Measurements from ENCODE around the gene FARP1.

FARP1 gene

DNA sequence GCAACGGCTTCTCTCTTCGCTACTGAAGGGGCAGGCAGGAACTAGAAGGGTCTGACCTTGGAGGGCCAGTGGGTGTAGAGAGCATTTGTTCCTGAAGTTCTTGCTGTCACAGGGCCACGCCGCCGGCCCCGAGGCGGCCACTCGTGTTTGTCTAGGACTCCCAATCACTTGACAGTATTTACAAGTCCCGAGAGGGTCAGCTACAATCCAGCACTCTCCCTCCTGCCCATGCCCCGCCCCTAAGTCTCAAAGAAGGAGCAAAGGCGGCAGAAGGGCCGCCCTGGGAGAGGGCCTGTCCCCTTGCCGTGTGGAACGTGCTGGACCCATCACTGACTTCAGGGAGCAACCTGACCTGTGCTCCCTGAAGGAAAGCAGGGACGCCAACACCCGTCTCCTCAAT lies 315.5 kb downstream of the FARP1 start:
- Mint-ChIP-seq H3K27ac (no peak overlapping the region), H3K4me1 (peaks cover 5% of the 10 kb centered on the region), H3K4me3 (no peak overlapping the region), H3K9me3 (no peaks in the 10 kb centered on the region), H3K27me3 (no peaks in the 10 kb centered on the region), H3K36me3 (peaks cover 64% of the 10 kb centered on the region)
- CTCF ChIA-PET = interaction anchor here (0.7 kb wide), 1 partner anchor 13 kb away, joined by 3 read pairs; no protein-coding TSS in a partner anchor
- no peak for DNase-seq

DNA sequence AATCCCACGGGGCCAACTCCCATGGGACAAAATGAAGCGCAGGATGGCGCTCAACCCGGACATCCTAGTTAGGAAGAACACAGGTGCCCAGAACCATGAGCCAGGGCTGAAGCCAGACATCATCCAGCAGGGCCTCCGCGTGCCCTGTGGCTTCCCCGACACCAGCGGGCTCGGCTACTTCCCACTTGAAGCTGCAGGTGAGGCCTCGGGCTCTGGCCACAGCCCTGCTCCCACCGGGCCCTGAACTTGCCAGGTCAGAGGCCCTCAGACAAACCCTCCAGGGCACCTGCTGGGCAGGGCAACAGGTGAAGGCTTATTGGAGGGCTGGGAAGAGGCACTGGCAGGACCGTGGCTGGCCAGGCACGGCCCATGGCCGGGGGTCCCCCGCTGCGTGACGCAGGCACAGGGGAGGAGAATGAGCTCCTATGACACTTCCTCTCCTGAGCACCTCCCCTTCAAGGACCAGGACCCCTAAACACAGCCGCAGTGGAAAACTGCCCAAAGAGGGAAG lies 316.3 kb downstream of the FARP1 start:
- DNase-seq = no peak
- peaks cover 63% of the 10 kb centered on the region for H3K36me3 Mint-ChIP-seq
- no peaks in the 10 kb centered on the region for H3K27me3 Mint-ChIP-seq
- H3K4me1 Mint-ChIP-seq = peaks cover 5% of the 10 kb centered on the region
- H3K27ac Mint-ChIP-seq = peak overlapping the region; percentile 28
- no peak overlapping the region for H3K4me3 Mint-ChIP-seq
- CTCF ChIA-PET = no interaction called here
- no peaks in the 10 kb centered on the region for H3K9me3 Mint-ChIP-seq

- peak overlapping the region; percentile 33 for H3K27ac Mint-ChIP-seq
- CTCF ChIA-PET = no interaction called here
- DNase-seq = no peak
- H3K4me1 Mint-ChIP-seq = peaks cover 5% of the 10 kb centered on the region
- H3K27me3 Mint-ChIP-seq = no peaks in the 10 kb centered on the region
- no peaks in the 10 kb centered on the region for H3K9me3 Mint-ChIP-seq
- H3K4me3 Mint-ChIP-seq = no peak overlapping the region
- peaks cover 57% of the 10 kb centered on the region for H3K36me3 Mint-ChIP-seq
Measured at GRCh38 chr13:98459721-98460370, 317.0 kb downstream of the FARP1 start.

DNA sequence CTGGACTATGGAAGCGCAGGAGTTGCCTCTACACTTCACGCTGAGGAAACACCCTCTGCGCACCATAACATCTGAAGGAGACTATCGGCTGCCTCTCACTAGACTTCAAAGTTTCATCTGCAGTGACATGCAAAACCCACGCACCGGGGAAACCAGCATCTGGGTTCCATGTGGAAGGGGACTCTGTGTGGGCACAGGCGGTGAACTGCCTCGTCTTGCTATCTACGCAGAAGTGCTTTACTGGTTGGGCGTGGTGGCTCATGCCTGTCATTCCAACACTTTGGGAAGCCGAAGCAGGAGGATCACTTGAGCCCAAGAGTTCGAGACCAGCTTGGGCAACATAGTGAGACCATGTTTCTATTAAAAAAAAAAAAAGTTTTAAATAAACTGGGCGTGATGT lies 317.6 kb downstream of the FARP1 start:
- DNase-seq = no peak
- Mint-ChIP-seq H3K4me1 (peaks cover 7% of the 10 kb centered on the region), H3K4me3 (no peak overlapping the region), H3K9me3 (no peaks in the 10 kb centered on the region), H3K27ac (peak overlapping the region; percentile 33), H3K36me3 (peaks cover 55% of the 10 kb centered on the region), H3K27me3 (no peaks in the 10 kb centered on the region)
- CTCF ChIA-PET = no interaction called here

- H3K4me3 Mint-ChIP-seq = no peak overlapping the region
- no peaks in the 10 kb centered on the region for H3K9me3 Mint-ChIP-seq
- H3K27me3 Mint-ChIP-seq = no peaks in the 10 kb centered on the region
- H3K36me3 Mint-ChIP-seq = peaks cover 56% of the 10 kb centered on the region
- H3K27ac Mint-ChIP-seq = no peak overlapping the region
- H3K4me1 Mint-ChIP-seq = peaks cover 10% of the 10 kb centered on the region
- no peak for DNase-seq
- CTCF ChIA-PET = no interaction called here
Measured at GRCh38 chr13:98461486-98462240, 318.8 kb downstream of the FARP1 start.

DNA sequence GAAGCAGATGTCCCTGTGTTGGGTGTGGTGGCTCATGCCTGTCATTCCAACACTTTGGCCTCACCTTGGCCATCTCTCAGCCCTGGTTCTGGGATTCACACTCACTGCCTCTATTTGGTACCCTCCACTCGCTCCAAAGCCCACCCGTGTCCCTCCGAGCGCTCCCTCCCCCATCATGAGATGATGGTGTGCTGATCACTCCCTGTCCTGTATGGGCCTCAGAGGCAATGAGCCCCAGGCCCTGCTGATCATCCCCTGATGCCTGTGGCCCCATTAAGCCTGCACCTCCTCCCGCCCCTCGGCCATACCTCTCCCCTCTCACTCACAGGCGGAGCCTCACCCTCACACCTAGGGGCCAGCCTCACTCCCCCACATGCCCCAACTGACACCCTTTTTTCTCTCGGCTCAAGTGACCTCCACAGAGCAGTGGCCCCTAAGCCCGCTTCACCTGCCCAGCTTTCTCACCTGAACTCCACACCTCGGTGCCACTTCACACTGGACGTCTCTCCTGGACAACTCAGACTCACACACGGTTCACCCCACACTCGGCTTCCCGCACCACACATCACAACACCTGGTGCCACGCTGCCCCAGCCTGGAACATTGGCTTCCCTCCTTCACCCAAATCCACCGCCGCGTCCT lies 319.5 kb downstream of the FARP1 start:
- Mint-ChIP-seq H3K27ac (peak overlapping the region; percentile 77), H3K27me3 (no peaks in the 10 kb centered on the region), H3K36me3 (peaks cover 59% of the 10 kb centered on the region), H3K9me3 (no peaks in the 10 kb centered on the region), H3K4me3 (no peak overlapping the region), H3K4me1 (peaks cover 13% of the 10 kb centered on the region)
- no peak for DNase-seq
- CTCF ChIA-PET = no interaction called here

DNA sequence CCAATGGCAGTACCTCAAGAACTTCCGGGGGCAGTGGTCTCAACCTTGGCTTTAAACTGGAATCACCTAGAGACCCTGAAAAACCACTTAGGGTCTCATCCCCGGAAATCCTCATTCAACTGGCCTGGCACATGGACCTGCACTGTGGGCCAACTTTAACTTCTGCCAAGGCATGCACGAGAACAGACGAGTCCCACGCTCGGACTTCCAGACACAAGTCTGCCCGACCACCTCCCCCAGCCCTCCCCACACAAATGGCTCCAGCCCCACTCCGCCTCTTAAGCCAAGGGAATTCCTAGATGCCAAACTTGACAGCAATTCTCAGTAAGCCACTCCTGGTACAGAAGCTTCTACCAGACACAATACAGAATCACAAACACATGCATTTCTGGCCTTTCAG lies 320.1 kb downstream of the FARP1 start:
- Mint-ChIP-seq H3K4me3 (no peak overlapping the region), H3K4me1 (peaks cover 15% of the 10 kb centered on the region), H3K27ac (peak overlapping the region; percentile 12), H3K27me3 (no peaks in the 10 kb centered on the region), H3K9me3 (no peaks in the 10 kb centered on the region), H3K36me3 (peaks cover 59% of the 10 kb centered on the region)
- CTCF ChIA-PET = no interaction called here
- no peak for DNase-seq

- H3K27ac Mint-ChIP-seq = peak overlapping the region; percentile 49
- H3K36me3 Mint-ChIP-seq = peaks cover 57% of the 10 kb centered on the region
- DNase-seq = peak; percentile 50
- no peaks in the 10 kb centered on the region for H3K27me3 Mint-ChIP-seq
- H3K4me1 Mint-ChIP-seq = peaks cover 20% of the 10 kb centered on the region
- no peaks in the 10 kb centered on the region for H3K9me3 Mint-ChIP-seq
- no peak overlapping the region for H3K4me3 Mint-ChIP-seq
- CTCF ChIA-PET = interaction anchor here (0.6 to 3.5 kb wide), 11 partner anchors 11 to 186 kb away, joined by 3 to 12 read pairs (median 6); no protein-coding TSS in a partner anchor
Measured at GRCh38 chr13:98466634-98467236, 323.8 kb downstream of the FARP1 start.

DNA sequence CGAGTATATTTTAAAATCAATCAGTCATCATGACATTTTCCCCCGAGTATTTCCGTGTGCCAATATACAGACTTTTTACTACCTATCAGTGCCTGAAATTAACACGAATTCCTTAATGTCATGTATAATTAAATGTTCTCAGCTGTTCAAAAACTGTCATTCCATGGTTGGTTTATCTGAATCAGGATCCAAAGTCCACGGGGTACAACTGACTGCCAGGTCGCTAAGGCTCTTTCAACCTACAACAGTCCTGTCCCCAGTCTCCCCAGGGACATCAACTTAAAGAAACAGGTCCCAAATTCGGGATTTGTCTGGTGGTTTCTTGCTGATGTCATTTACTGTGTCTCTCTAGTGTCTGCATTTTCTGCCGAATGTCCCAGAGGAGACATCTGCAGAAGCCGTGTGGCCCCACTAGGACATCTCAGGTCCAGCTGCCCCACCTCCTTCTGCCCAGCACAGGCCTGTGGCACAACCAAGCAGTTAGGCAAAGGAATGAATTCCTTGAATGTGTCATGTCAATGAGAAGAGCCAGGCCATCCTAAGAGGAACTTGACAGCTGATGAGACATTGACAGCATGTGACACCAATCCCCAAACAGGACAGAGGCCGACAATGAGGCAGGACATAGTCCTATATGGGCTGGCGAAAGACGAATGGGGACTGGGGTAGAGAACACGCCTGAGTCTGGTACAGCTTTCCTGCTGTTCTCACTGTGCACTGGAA lies 324.5 kb downstream of the FARP1 start:
- DNase-seq = no peak
- peaks cover 59% of the 10 kb centered on the region for H3K36me3 Mint-ChIP-seq
- CTCF ChIA-PET = interaction anchor here (0.6 to 3.5 kb wide), 8 partner anchors 12 to 185 kb away, joined by 3 to 12 read pairs (median 6); no protein-coding TSS in a partner anchor
- H3K27ac Mint-ChIP-seq = peak overlapping the region; percentile 58
- no peak overlapping the region for H3K4me3 Mint-ChIP-seq
- H3K4me1 Mint-ChIP-seq = peaks cover 24% of the 10 kb centered on the region
- H3K9me3 Mint-ChIP-seq = no peaks in the 10 kb centered on the region
- H3K27me3 Mint-ChIP-seq = no peaks in the 10 kb centered on the region

DNA sequence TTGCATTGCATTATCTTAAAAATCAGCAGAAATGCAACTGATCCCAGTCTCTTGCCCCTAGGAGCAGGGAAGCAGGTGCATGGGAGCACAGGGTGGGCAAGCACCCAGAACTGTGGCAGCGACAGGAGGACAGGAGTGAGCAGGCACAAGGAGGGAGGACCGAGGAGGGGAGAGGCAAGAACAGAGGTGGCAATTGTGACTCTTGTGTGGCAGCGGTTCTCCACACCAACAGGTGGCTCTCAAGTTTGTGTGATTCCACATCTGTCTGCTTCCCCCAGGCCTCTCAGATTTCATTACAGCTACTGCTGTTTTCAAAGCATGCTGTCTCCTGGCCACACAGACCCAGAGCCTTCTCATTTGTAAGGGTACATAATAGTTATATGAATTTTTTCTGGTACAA lies 325.5 kb downstream of the FARP1 start:
- DNase-seq = no peak
- Mint-ChIP-seq H3K36me3 (peaks cover 59% of the 10 kb centered on the region), H3K27me3 (no peaks in the 10 kb centered on the region), H3K27ac (peak overlapping the region; percentile 79), H3K4me1 (peaks cover 28% of the 10 kb centered on the region), H3K4me3 (no peak overlapping the region), H3K9me3 (peaks cover 6% of the 10 kb centered on the region)
- CTCF ChIA-PET = interaction anchor here (0.9 to 3.5 kb wide), 6 partner anchors 18 to 193 kb away, joined by 3 to 12 read pairs (median 6); no protein-coding TSS in a partner anchor

GRCh38 chr13:98468929-98469328 lies 326.0 kb downstream of the FARP1 start:
- no peak for DNase-seq
- Mint-ChIP-seq H3K4me3 (no peak overlapping the region), H3K36me3 (peaks cover 60% of the 10 kb centered on the region), H3K27ac (no peak overlapping the region), H3K4me1 (peaks cover 29% of the 10 kb centered on the region), H3K9me3 (peaks cover 6% of the 10 kb centered on the region), H3K27me3 (no peaks in the 10 kb centered on the region)
- CTCF ChIA-PET = interaction anchor here (1.4 to 3.5 kb wide), 3 partner anchors 35 to 192 kb away, joined by 3 to 12 read pairs (median 6); no protein-coding TSS in a partner anchor

DNA sequence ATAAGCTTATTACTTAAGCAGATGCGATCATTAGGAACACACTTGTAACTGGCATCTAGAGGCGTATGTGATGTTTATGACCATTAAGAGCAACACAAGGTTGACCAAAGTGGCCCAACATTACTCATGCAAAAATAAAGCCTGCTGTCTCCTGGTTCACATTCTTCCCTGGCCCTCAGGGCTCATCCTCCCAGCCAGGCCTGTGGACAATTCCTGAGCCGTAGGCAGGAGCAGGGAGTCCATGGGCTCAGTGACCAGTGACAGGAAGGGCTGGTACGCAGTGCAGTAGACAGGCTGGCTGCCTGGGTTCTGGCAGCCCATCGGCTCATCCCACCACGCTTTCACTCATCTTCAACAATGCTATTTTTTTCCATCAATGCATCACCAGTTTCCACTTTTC lies 328.0 kb downstream of the FARP1 start:
- CTCF ChIA-PET = interaction anchor here (1.5 kb wide), 1 partner anchor 25 kb away, joined by 3 read pairs; no protein-coding TSS in a partner anchor
- H3K36me3 Mint-ChIP-seq = peaks cover 65% of the 10 kb centered on the region
- no peak for DNase-seq

DNA sequence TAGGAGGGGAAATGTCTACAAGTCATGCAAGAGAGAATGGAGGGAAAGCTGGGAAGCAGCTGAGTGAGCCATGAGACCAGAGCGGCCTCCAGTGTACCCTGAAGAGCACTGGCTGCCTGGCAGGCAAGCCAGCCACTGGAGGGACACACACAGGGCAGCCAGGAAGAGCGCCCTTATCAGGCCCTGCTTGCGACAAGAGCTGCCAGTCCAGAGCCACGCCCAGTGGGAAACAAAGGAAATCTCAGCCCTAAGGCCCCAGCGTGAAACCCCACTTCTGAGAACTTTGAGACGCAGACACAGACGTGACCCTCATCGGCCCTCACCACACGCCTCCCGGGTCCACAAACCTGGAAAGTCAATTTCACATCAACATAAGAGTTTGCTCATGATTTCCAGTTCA lies 329.0 kb downstream of the FARP1 start:
- Mint-ChIP-seq H3K27ac (peak overlapping the region; percentile 79), H3K27me3 (no peaks in the 10 kb centered on the region), H3K9me3 (peaks cover 6% of the 10 kb centered on the region), H3K4me3 (no peak overlapping the region), H3K4me1 (peaks cover 47% of the 10 kb centered on the region), H3K36me3 (peaks cover 62% of the 10 kb centered on the region)
- DNase-seq = no peak
- CTCF ChIA-PET = interaction anchor here (1.2 to 1.5 kb wide), 2 partner anchors 21 to 26 kb away, joined by 3 read pairs; no protein-coding TSS in a partner anchor

More for the DNA sequence above, 328.0 kb downstream of the FARP1 start:
- Mint-ChIP-seq H3K4me3 (no peak overlapping the region), H3K9me3 (peaks cover 6% of the 10 kb centered on the region), H3K27ac (no peak overlapping the region), H3K4me1 (peaks cover 40% of the 10 kb centered on the region), H3K27me3 (no peaks in the 10 kb centered on the region)

All from activated naive CD4-positive, alpha-beta T cell treated with anti-CD3 and anti-CD28 coated beads, Interleukin-2, amount 10 ng/mL, durations not matched to agents 7 days and 5 days (primary cell).